Measurements from ENCODE around the gene TRPC1.

The TRPC1 gene

GRCh38 chr3:142782616-142783015, 58.8 kb downstream of the TRPC1 start:
- no peak overlapping the region for H3K27ac Mint-ChIP-seq
- no peaks in the 10 kb centered on the region for H3K4me1 Mint-ChIP-seq (ENCODE audit: low read depth in 2 of 2)
- no peaks in the 10 kb centered on the region for H3K27me3 Mint-ChIP-seq
- H3K4me3 Mint-ChIP-seq: no peak overlapping the region
- no peak for ATAC-seq (replicated peaks)
- DNase-seq: no peak
- no peaks in the 10 kb centered on the region for H3K36me3 Mint-ChIP-seq (ENCODE audit: insufficient read depth)
- H3K9me3 Mint-ChIP-seq: peaks cover 0 to 2% of the 10 kb centered on the region in 2 donors

GRCh38 chr3:142784228-142784627, 60.4 kb downstream of the TRPC1 start:
- Mint-ChIP-seq H3K9me3 (peaks cover 0 to 2% of the 10 kb centered on the region in 2 donors), H3K4me1 (ENCODE audit: low read depth in 2 of 2) (no peaks in the 10 kb centered on the region)

GRCh38 chr3:142785996-142786395, 62.2 kb downstream of the TRPC1 start:
- DNase-seq: no peak
- peaks cover 0 to 2% of the 10 kb centered on the region in 2 donors for H3K9me3 Mint-ChIP-seq
- H3K36me3 Mint-ChIP-seq (ENCODE audit: insufficient read depth): no peaks in the 10 kb centered on the region
- ATAC-seq (replicated peaks): no peak
- H3K4me1 Mint-ChIP-seq (ENCODE audit: low read depth in 2 of 2): no peaks in the 10 kb centered on the region
- no peak overlapping the region for H3K4me3 Mint-ChIP-seq
- no peak overlapping the region for H3K27ac Mint-ChIP-seq
- H3K27me3 Mint-ChIP-seq: no peaks in the 10 kb centered on the region

More at GRCh38 chr3:142784228-142784627, 60.4 kb downstream of the TRPC1 start:
- Mint-ChIP-seq H3K36me3 (ENCODE audit: insufficient read depth) (no peaks in the 10 kb centered on the region), H3K4me3 (no peak overlapping the region), H3K27me3 (no peaks in the 10 kb centered on the region), H3K27ac (no peak overlapping the region)
- no peak for DNase-seq
- ATAC-seq (replicated peaks): no peak

GRCh38 chr3:142787719-142788118, 63.9 kb downstream of the TRPC1 start:
- H3K27me3 Mint-ChIP-seq: no peaks in the 10 kb centered on the region
- no peaks in the 10 kb centered on the region for H3K36me3 Mint-ChIP-seq (ENCODE audit: insufficient read depth)
- H3K4me1 Mint-ChIP-seq (ENCODE audit: low read depth in 2 of 2): no peaks in the 10 kb centered on the region
- ATAC-seq (replicated peaks): no peak
- no peaks in the 10 kb centered on the region for H3K9me3 Mint-ChIP-seq
- no peak for DNase-seq
- no peak overlapping the region for H3K4me3 Mint-ChIP-seq
- no peak overlapping the region for H3K27ac Mint-ChIP-seq

GRCh38 chr3:142794508-142794907, 70.7 kb downstream of the TRPC1 start:
- Mint-ChIP-seq H3K27me3 (no peaks in the 10 kb centered on the region), H3K9me3 (no peaks in the 10 kb centered on the region), H3K4me1 (ENCODE audit: low read depth in 2 of 2) (no peaks in the 10 kb centered on the region), H3K36me3 (ENCODE audit: insufficient read depth) (no peaks in the 10 kb centered on the region), H3K27ac (no peak overlapping the region), H3K4me3 (no peak overlapping the region)
- ATAC-seq (replicated peaks) (no peak), DNase-seq (no peak)

GRCh38 chr3:142795332-142795731, 71.5 kb downstream of the TRPC1 start:
- Mint-ChIP-seq H3K4me3 (no peak overlapping the region), H3K27ac (no peak overlapping the region), H3K36me3 (ENCODE audit: insufficient read depth) (no peaks in the 10 kb centered on the region), H3K9me3 (no peaks in the 10 kb centered on the region), H3K27me3 (no peaks in the 10 kb centered on the region), H3K4me1 (ENCODE audit: low read depth in 2 of 2) (no peaks in the 10 kb centered on the region)
- no peak for ATAC-seq (replicated peaks)
- no peak for DNase-seq

- no peak for DNase-seq
- Mint-ChIP-seq H3K27ac (no peak overlapping the region), H3K27me3 (no peaks in the 10 kb centered on the region), H3K4me1 (ENCODE audit: low read depth in 2 of 2) (no peaks in the 10 kb centered on the region), H3K36me3 (ENCODE audit: insufficient read depth) (no peaks in the 10 kb centered on the region), H3K9me3 (no peaks in the 10 kb centered on the region), H3K4me3 (no peak overlapping the region)
- ATAC-seq (replicated peaks): no peak
Measured at GRCh38 chr3:142796823-142797222, 73.0 kb downstream of the TRPC1 start.

GRCh38 chr3:142801746-142802145, 77.9 kb downstream of the TRPC1 start:
- peaks cover 7% of the 10 kb centered on the region for H3K36me3 Mint-ChIP-seq (ENCODE audit: insufficient read depth)
- no peaks in the 10 kb centered on the region for H3K9me3 Mint-ChIP-seq
- DNase-seq: no peak
- H3K27me3 Mint-ChIP-seq: no peaks in the 10 kb centered on the region
- ATAC-seq (replicated peaks): no peak
- no peaks in the 10 kb centered on the region for H3K4me1 Mint-ChIP-seq (ENCODE audit: low read depth in 2 of 2)
- no peak overlapping the region for H3K27ac Mint-ChIP-seq
- no peak overlapping the region for H3K4me3 Mint-ChIP-seq

GRCh38 chr3:142802891-142803290, 79.1 kb downstream of the TRPC1 start:
- H3K27me3 Mint-ChIP-seq: no peaks in the 10 kb centered on the region
- no peak overlapping the region for H3K27ac Mint-ChIP-seq
- H3K4me1 Mint-ChIP-seq (ENCODE audit: low read depth in 2 of 2): no peaks in the 10 kb centered on the region
- no peak for DNase-seq
- no peak overlapping the region for H3K4me3 Mint-ChIP-seq
- H3K36me3 Mint-ChIP-seq (ENCODE audit: insufficient read depth): peaks cover 7% of the 10 kb centered on the region
- no peak for ATAC-seq (replicated peaks)
- H3K9me3 Mint-ChIP-seq: no peaks in the 10 kb centered on the region

GRCh38 chr3:142808103-142808917, 84.5 kb downstream of the TRPC1 start:
- Mint-ChIP-seq H3K36me3 (ENCODE audit: insufficient read depth) (peaks cover 7% of the 10 kb centered on the region), H3K9me3 (no peaks in the 10 kb centered on the region), H3K27me3 (peaks cover 17 to 19% of the 10 kb centered on the region in 2 donors), H3K4me3 (no peak overlapping the region), H3K4me1 (ENCODE audit: low read depth in 2 of 2) (peaks cover 0 to 2% of the 10 kb centered on the region in 2 donors), H3K27ac (no peak overlapping the region)
- no peak for DNase-seq
- ATAC-seq (replicated peaks): no peak

GRCh38 chr3:142809259-142809658, 85.4 kb downstream of the TRPC1 start:
- Mint-ChIP-seq H3K9me3 (no peaks in the 10 kb centered on the region), H3K27ac (no peak overlapping the region), H3K4me3 (no peak overlapping the region), H3K36me3 (ENCODE audit: insufficient read depth) (peaks cover 7% of the 10 kb centered on the region), H3K27me3 (peaks cover 17 to 19% of the 10 kb centered on the region in 2 donors), H3K4me1 (ENCODE audit: low read depth in 2 of 2) (peaks cover 0 to 2% of the 10 kb centered on the region in 2 donors)
- ATAC-seq (replicated peaks) (no peak), DNase-seq (no peak)

GRCh38 chr3:142815803-142816202, 92.0 kb downstream of the TRPC1 start:
- Mint-ChIP-seq H3K4me1 (ENCODE audit: low read depth in 2 of 2) (no peaks in the 10 kb centered on the region), H3K9me3 (no peaks in the 10 kb centered on the region), H3K4me3 (no peak overlapping the region), H3K27ac (no peak overlapping the region), H3K36me3 (ENCODE audit: insufficient read depth) (no peaks in the 10 kb centered on the region), H3K27me3 (peaks cover 28 to 52% of the 10 kb centered on the region in 2 donors)
- DNase-seq (no peak), ATAC-seq (replicated peaks) (no peak)

GRCh38 chr3:142817356-142817755, 93.5 kb downstream of the TRPC1 start:
- ATAC-seq (replicated peaks) (no peak), DNase-seq (no peak)
- no peak overlapping the region for H3K4me3 Mint-ChIP-seq
- no peak overlapping the region for H3K27ac Mint-ChIP-seq
- H3K36me3 Mint-ChIP-seq (ENCODE audit: insufficient read depth): no peaks in the 10 kb centered on the region
- H3K4me1 Mint-ChIP-seq (ENCODE audit: low read depth in 2 of 2): no peaks in the 10 kb centered on the region
- peaks cover 23 to 51% of the 10 kb centered on the region in 2 donors for H3K27me3 Mint-ChIP-seq
- H3K9me3 Mint-ChIP-seq: no peaks in the 10 kb centered on the region

- peaks cover 17 to 53% of the 10 kb centered on the region in 2 donors for H3K27me3 Mint-ChIP-seq
- no peak overlapping the region for H3K27ac Mint-ChIP-seq
Measured at GRCh38 chr3:142817897-142818296, 94.1 kb downstream of the TRPC1 start.

More at GRCh38 chr3:142817897-142818296, 94.1 kb downstream of the TRPC1 start:
- H3K9me3 Mint-ChIP-seq: no peaks in the 10 kb centered on the region
- no peaks in the 10 kb centered on the region for H3K4me1 Mint-ChIP-seq (ENCODE audit: low read depth in 2 of 2)
- no peak for DNase-seq
- H3K36me3 Mint-ChIP-seq (ENCODE audit: insufficient read depth): no peaks in the 10 kb centered on the region
- no peak for ATAC-seq (replicated peaks)
- no peak overlapping the region for H3K4me3 Mint-ChIP-seq

All from effector memory CD8-positive, alpha-beta T cell (primary cell).